SK-MEL-5 (cell line): ENCODE results near the gene GBP4. TPM values are rescaled to one million over a fixed set of nuclear protein-coding genes. Genes with fewer than 3 reads are reported as not detected.
A peak's percentile ranks its signal among the peaks of the same experiment; 100 is the strongest.

Experiments used
- DNase-seq: peaks from one replicate; pipeline ENCODE4 v3.0.0-alpha.2; 2016; ENCODE audit warnings: low read depth, low spot score
- in situ Hi-C: cut with HindIII; loops from 2 replicates; pipeline ENCODE4 v1.10.0; 2016; ENCODE audit warnings: low sequenced_read_pairs, high pct_unique_total_duplicates, low pct_unique_long_range_greater_than_20kb
- total RNA-seq: library from RNA; depleted of rRNA; stranded (reverse); fragments of >200 nt; shearing (Covaris generic); gene quantifications from 2 replicates; pipeline ENCODE4 v1.2.3, GENCODE V29; 2014

GBP4 gene
- total RNA-seq, 1 experiment from 2014 or later = 0.03 TPM

DNA sequence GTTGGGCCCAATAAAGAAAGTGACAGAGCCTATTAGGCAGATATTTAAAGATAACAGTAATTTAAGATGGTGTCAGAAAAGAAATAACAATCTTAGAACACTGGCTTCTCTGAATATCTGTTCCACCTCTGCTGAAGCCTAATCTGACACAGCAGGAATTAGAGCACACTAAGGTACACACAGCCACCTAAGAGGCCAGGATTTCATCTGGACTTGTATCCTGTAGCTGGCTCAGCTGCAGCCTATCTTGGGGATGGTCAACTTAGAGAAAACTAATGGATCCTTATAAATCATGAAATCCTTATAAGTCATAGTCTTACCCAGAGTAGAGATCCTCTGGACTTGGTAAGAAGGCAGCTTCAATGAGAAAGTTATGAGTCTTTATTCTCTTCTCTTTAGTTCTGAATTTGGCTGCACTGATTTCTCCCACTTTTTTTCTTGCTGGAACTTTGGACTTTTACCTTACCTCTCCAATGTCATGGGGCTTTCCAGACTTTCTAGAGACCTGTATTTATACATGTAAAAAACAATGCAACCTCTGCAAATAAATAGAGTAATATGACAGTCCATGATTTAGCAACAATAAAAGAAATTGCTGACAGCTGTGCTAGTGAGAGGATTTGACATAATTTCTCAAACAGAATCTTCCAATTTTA is 23.0 kb downstream of the GBP4 start, which contains the start of gene GBP7:
Gene GBP7 (minus strand): TSS at position 403 of the 656 bp plus-strand sequence. CDS start 4,068 bp downstream, outside the sequence.
- in situ Hi-C loops = no loop called here
- DNase-seq = no peak

DNA sequence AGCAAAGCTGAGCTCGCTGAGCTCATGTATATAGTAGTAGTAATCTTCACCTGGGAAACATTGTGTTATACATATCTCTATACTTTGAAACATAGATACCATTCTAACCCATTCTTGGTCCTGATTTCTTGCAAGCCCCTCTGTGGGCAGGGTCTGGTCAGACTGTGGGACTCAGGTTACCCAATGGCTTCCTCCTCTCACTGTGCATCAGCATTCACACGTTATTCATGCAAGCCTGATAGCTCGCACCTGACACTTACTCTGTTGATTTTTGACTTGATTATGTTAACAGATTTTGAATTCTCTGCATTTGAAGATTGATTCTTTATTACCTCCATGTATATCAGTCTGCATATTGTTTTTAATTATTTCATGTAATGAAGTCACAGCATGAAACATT is 24.3 kb downstream of the GBP4 start:
- in situ Hi-C loops = no loop called here
- DNase-seq = no peak

DNA sequence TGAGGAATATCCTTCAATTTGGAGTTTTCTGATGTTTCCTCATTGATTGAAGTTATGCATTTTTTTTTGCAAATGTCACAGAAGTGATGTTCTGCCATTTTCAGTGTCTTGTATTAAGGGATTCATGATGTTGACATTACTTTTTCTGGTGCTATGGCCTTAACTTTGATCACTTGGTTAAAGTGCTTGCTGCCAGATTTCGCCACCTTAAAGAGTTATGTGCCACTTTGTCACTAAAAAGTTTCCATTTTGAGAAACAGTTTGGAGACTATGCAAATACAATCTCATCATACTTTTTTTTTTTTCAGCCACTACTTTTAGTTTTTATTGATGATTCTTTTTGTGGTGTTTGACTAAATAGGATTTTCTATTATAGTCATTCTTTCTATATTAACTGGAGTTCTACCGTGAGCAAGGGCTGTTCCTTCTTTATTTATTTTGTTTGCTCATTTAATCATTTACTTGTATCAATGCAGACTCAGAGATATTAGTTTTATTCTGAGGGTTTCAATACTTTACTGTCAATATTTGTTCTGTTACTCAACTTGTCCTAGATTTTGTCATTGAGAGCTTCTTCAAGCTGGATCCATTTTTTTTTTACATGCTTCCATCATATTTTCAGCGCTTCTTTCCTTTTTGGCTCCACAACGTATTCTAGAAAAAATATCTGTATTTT is 26.1 kb downstream of the GBP4 start:
- in situ Hi-C loops = no loop called here
- DNase-seq = no peak

DNA sequence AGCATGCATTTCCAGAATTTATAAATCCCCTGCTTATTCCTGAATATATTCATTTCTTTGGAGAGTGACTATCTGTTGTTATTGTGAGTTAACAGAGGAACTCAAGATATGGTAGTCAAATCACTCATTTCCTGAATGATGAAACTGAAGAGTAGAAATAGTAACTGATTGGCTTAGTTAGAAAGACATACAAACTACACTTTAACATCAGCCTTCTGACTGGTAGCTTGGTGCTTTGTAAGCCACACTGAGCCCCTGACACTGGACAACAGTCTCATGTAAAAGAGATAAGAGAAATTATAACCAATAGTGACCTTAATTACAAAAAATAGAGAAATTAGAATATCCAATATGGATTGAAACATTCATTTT is 27.7 kb downstream of the GBP4 start:
- in situ Hi-C loops = no loop called here

DNA sequence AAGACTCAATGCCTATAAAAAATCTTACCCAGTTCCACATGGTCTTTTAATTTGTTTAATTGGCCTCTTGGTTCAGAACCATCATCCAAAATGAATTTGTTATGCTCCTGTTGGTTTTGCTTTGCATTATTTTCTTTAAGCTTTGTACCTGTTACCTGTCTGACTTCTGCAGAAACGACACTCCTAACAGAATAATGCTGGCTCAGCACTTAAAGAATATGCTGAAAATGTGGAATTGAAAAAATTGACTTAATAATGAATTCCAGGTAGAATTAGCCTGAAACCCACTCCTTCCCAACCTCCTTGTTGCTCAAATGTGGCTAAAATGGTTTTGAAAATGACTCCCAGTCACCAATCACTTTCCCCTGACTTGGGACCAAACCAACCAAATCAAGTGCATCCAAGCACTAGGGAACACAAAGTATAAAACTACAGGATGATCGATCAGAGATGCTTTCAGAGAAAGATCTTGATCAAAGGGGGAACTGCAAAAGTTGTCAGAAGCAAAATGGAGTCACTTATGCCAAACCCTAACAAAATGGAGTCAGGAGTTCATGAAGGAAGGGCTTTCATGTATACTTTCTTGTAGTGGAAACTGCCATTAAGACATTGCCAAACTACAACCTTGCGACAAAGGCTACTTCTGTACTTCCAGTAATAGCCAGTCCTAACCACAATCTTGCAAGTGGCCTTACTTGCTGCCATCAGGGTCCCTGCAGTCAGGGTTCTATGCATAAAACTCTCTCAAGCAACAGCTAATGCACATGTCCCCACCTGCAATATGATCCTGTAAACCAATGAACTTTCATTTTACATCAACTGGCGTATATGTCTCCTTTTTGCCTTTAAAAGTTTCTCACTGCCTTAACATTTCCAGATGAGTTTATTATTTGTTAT is 28.3 kb downstream of the GBP4 start:
- in situ Hi-C loops = no loop called here
- DNase-seq = no peak

More for the DNA sequence above, 27.7 kb downstream of the GBP4 start:
- no peak for DNase-seq

DNA sequence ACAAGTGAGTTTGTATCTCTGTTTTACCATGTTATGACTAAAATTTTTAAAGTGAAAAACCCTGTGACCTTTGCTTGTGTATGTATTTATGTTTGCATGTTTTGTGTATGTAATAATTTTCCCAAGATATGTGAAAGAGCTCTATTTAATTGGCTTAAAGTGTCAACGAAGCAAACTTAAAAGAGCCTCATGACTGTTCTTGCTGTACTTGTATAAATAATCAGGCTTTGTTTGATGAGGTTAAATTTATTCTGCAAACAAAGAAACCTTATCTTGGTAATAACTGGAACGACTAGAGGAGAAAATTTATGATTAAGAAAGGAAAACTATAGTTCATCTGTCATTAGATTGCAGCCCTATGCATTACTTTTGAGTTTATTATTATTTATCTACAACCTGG is 29.6 kb downstream of the GBP4 start:
- in situ Hi-C loops = no loop called here

DNA sequence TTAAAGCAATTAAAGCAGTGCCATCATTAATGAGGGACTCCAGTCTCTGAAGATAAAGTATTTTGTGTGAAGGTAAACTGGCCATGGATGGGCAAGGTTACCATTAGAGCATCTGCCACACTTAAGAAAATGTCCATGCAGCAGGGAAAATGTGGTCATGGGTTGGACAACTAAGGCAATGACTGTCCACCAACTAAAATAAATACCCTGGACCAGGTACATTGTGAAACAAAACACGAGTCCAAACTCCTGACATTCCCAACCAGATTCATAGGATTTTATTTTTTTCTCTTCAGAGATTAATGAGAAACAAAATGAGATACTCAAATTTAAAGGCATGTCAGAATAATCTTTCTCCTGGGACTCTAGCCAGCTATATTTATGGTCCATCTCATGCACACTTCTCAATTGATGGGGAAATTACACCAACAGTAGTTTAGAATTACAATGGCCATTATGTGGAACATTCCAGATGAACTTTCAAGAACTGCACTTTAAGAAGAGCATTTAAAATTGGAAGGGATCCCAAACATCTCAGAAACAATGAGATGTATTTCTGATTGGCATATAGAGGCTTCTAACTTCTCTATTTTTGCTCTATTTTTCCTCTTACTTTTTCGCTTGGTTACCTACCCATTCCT is 31.0 kb downstream of the GBP4 start:
- in situ Hi-C loops = no loop called here
- no peak for DNase-seq

More for the DNA sequence above, 29.6 kb downstream of the GBP4 start:
- DNase-seq = peak; percentile 78

DNA sequence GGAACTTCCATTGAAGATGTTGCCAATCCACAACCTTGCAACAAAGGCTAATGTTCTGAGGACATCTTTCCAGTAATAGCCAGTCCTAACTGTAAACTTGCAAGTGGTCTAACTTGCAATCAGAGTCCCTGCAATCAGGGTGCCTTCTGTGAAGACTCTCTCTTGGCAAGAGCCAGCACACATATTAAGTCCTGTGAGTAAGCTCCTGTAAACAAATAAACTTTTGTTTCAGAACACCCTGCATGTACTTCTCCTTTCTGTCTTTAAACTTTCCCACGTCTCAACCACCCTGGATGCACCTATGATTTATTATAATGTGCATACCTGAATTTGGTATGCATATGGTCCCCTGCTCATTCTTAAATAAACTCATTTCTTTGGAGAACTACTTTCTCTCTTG is 32.0 kb downstream of the GBP4 start:
- in situ Hi-C loops = no loop called here
- DNase-seq = peak; percentile 11

DNA sequence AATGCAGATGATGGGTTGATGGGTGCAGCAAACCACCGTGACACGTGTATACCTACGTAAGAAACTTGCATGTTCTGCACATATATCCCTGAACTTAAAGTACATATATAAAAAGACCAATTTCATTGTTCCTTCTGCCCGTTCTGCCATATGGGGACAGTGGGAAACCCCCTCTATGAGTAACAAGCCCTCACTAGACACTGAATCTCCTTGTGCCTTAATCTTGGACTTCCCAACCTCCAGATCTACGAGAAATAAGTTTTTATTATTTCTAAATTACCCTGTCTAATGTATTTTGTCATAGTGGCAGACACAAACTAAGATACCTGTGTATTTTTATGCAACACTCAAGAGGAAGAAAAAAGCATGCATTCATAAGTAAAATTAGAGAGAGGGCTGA is 32.9 kb downstream of the GBP4 start:
- in situ Hi-C loops = no loop called here
- no peak for DNase-seq

DNA sequence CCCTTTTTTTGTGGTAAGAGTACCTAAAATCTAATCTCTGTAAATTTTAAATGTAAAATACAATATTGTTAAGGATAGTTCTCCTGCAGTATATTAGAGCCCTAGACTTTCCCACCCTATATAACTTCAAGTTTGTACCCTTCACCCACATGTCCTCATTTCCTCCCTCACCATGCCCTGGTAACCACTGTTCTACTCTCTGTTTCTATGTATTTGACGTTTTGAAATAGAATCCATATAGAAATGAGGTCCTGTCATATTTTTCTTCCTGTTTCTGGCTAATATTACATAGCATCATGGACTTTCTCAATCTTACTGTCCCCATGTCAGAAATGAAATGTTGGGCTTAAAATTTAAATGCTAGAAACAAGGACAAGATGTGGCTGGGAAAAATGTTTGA is 47.7 kb downstream of the GBP4 start:
- in situ Hi-C loops = no loop called here
- no peak for DNase-seq

DNA sequence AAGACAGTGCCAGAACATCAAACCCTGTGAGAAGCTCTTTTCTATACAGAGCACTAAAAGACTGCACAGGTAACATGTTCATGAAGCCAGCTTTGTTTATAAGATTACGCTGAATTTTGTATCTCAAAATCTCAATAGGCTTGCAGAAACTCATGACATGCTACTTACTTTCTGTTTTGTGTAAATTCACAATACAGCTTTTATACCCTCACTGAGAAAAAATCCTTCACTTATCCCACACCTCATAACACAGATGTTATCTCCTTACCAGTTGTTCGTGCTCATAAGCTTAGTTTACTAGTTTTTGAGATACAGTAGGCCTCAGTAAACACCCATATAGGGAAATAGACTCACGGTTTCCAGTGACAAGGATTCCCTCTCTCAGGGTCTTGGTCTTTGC is 48.8 kb downstream of the GBP4 start:
- no peak for DNase-seq
- in situ Hi-C loops = no loop called here

DNA sequence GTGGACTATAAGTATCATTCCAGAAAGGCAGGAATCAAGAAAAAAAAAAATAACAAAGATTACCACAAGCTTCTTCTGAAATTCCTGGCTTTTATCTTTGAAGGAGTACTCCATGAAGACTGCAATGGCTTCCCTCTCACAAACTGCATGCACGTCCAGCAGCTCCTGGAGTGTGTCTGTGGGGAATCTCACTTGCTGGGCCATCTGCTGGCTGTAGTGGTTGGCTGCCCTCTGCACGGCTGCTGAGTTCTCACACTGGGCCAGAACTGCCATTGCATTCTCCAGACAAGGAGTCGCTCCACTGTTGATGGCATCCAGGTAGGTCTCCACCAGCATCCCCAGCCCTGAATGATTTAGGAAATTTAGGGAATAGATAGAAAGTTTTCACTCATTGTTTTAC is 49.5 kb downstream of the GBP4 start:
- in situ Hi-C loops = no loop called here
- DNase-seq = peak; percentile 70

DNA sequence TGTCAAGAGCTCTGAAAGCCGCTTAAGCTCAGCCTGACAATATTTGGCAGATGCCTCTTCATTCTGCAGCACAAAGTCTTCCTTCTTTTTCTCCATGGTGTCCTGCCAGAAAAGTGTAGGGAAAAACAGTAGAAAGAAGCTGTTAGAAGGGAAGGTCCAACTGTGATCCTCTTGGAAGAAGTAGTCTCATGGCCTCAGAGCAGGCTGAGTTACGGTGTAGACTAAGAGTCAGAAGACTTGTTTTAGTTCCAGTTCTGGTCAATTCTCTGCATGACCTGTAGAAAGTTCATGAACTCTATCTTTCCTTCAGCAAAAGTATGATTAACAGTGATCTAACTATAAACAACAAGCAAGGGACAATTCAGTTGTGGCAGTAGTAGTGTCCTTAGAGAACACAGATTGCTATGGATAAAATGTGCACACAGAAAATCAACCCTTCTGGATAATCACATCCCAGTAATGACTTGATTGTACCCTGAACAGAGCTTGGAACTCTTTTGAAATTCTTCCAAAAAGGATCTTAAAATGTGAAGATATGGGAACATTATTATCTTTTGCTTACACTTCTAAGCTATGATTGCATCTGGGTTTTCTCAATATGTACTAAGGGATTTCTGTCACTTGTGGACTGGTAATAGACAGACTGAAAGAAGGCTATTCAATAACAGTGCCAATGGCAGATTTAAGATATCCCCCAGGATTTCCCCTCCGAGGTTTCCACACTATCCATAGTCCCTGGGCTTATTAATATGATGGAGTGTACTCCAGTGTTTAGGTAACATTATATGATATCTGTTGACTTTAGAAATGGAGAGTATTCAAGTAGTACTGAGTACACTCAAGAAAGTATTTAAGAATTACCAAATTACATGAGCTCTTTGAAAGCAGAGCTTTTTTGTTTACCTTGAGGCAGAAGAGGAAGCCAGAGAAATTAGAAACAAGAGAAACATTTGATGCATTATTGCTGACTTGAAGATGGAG is 50.8 kb downstream of the GBP4 start:
- DNase-seq = no peak
- in situ Hi-C loops = no loop called here

DNA sequence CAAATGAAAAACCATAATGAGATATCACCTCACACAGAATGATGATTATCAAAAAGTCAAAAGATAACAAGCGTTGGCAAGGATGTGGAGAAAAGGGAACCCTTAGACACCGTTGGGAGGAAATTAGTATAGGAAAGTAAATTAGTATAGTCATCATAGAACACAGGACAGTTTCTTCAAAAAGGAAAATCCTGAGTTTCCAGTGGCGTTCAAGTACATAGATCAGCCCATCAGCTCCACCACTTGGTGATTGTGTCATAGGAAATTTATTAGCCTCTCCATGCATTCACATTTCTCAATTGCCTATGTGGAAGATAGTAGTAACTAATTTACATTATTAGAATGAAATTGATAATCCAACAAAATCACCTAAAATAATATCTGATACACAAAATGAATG is 52.0 kb downstream of the GBP4 start:
- in situ Hi-C loops = no loop called here

DNA sequence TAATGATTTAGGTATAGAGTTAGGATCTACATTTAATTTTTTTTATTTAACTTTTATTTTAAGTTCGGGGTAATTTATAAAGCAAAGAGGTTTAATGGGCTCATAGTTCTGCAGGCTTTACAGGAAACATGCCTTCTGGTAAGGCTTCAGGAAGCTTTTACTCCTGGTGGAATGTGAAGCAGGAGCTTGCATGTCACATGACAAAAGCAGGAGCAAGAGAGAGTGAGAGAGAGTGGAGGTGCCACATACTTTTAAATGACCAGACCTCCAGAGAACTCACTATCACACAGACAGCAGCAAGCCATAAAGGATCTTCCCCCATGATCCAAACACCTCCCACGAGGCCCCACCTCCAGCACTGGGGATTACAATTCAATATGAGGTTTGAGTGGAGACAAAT is 55.3 kb downstream of the GBP4 start:
- in situ Hi-C loops = no loop called here
- DNase-seq = no peak

More for the DNA sequence above, 52.0 kb downstream of the GBP4 start:
- DNase-seq = no peak

DNA sequence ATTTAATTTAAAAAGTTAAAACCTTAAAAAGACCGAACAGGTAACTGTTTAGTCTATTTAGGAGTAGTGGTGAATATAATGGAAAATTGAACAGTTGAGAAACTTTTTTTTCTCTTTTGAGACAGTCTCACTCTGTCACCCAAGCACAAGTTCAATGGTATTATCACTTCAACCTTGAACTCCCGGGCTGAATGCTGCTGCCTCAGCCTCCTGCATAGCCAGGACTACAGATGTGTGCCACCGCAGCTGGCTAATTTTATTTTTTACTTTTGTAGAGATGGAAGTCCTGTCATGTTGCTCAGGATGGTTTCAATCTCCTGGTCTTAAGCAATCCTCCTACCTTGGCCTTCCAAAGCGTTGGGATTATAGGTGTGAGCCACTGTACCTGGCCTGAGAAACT is 56.6 kb downstream of the GBP4 start:
- in situ Hi-C loops = no loop called here
- DNase-seq = no peak

DNA sequence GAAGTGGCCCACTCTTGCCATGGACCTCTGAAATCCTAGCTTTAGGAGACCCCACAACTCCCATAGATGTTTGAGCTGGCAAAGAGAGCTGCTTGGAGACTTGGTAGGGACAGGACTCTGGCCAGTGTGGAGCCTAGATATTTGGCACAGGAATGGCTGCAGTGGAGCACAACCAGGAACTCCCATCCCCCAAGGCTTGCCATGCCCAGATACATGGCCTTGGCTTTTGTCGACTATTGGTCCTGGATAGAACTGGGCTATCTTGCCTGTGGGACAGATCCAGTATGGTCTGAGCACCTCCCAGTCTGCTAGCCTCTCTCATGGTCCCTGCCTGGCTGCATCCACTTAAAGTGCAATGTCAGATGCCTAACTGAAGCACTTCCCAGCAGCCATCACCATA is 65.0 kb downstream of the GBP4 start:
- in situ Hi-C loops = no loop called here

More for the DNA sequence above, 65.0 kb downstream of the GBP4 start:
- no peak for DNase-seq
